Activated T-helper 17 cell treated with anti-CD3 and anti-CD28 coated beads, Interleukin-2, amount 50 U/mL, for 72 hours (primary cell): ENCODE data around the gene ELAC2. TPM values are rescaled to one million over a fixed set of nuclear protein-coding genes. Genes with fewer than 3 reads are reported as not detected.

Experiments
- ATAC-seq: fragments of 150-1000 bp; cut with Tn5 transposase; replicated peaks from 2 replicates; pipeline ENCODE4 v1.10.0; 2021; ENCODE audit warnings: mild to moderate bottlenecking, moderate library complexity
- H3K27ac Mint-ChIP-seq: one replicate; pipeline ENCODE4 v1.8.0; 2022; ENCODE audit warnings: mixed read lengths
- H3K27me3 Mint-ChIP-seq: one replicate; pipeline ENCODE4 v1.8.0; 2022; ENCODE audit warnings: mixed read lengths
- H3K36me3 Mint-ChIP-seq: one replicate; pipeline ENCODE4 v1.8.0; 2022; ENCODE audit warnings: low read depth, mild to moderate bottlenecking, mixed read lengths
- H3K4me1 Mint-ChIP-seq: one replicate; pipeline ENCODE4 v1.8.0; 2022; ENCODE audit warnings: mixed read lengths
- H3K4me3 Mint-ChIP-seq: one replicate; pipeline ENCODE4 v1.8.0; 2022; ENCODE audit warnings: mild to moderate bottlenecking, mixed read lengths
- H3K9me3 Mint-ChIP-seq: one replicate; pipeline ENCODE4 v1.8.0; 2022; ENCODE audit warnings: mixed read lengths
- total RNA-seq, 2 donors: library from RNA; stranded (reverse); gene quantifications; one replicate each; pipeline ENCODE4 v1.2.3, GENCODE V29; 2022

Gene ELAC2
- total RNA-seq, 2 donors from 2014 or later = 49.3 to 90.8 TPM

DNA sequence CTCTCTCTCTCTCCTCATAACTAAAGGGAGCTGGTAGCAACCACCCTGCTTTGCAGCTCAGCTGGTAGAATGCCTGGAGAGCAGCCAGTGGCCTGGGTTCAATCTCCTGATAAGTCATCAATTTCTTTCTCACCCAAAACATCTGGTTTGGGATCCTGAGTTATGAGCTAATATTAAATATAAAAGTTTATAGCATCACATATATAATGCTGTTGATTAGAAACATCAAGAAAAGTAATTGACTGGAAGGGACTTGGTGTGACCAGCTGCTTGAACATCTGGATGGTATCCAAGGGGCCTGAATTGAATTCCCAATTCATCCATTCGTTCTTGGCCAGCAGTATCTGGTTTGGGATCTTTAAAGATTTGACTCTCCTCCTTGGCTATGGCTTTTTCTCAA is 12.2 kb upstream of the ELAC2 start:
- ATAC-seq = no peak
- Mint-ChIP-seq H3K27me3 (peaks cover 10% of the 10 kb centered on the region), H3K4me3 (no peak overlapping the region), H3K36me3 (no peaks in the 10 kb centered on the region), H3K9me3 (no peaks in the 10 kb centered on the region), H3K4me1 (peaks cover 5% of the 10 kb centered on the region), H3K27ac (no peak overlapping the region)

DNA sequence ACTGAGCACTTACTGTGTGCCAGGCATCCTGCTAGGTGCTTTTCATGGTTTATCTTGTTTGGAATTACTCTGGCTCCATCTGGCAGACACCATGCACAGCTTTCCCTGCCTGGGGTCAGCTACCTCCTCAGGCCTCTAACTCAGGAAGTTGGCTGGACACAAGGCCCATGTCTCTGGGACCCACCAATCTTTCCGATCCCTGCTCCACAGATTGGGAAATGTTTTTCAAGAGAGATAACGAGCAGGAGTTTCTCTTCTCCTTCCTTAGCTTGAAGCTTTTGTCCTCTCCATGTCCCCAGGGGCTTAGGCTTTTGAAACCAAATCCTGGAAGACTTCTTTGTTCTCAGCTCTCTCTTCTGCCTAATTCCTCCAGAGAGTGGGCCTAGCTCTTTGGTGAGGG is 11.5 kb upstream of the ELAC2 start:
- Mint-ChIP-seq H3K36me3 (no peaks in the 10 kb centered on the region), H3K27ac (no peak overlapping the region), H3K27me3 (peaks cover 10% of the 10 kb centered on the region), H3K4me3 (no peak overlapping the region), H3K4me1 (peaks cover 5% of the 10 kb centered on the region), H3K9me3 (no peaks in the 10 kb centered on the region)
- ATAC-seq = no peak

DNA sequence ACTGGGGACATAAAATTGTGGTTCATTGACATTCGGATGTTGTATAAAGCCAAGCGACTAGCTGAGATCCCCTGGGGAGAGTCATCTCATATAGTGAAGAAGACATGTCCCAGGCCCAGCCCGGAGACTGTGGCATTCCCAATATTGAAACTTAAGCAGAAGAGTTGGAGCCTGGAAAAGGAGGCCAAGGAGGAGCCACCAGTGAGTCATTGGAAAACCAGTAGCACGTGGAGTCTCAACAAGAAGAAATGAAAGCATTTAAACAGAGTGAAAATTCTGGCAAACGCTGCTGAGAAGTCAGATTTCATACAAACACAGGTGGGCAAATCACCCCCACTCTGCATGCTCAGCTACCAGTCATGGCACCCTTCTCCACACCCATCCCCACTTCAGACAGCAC is 9.4 kb upstream of the ELAC2 start:
- no peak for ATAC-seq
- Mint-ChIP-seq H3K36me3 (no peaks in the 10 kb centered on the region), H3K27ac (no peak overlapping the region), H3K4me3 (no peak overlapping the region), H3K27me3 (peaks cover 10% of the 10 kb centered on the region), H3K9me3 (no peaks in the 10 kb centered on the region), H3K4me1 (peaks cover 5% of the 10 kb centered on the region)

DNA sequence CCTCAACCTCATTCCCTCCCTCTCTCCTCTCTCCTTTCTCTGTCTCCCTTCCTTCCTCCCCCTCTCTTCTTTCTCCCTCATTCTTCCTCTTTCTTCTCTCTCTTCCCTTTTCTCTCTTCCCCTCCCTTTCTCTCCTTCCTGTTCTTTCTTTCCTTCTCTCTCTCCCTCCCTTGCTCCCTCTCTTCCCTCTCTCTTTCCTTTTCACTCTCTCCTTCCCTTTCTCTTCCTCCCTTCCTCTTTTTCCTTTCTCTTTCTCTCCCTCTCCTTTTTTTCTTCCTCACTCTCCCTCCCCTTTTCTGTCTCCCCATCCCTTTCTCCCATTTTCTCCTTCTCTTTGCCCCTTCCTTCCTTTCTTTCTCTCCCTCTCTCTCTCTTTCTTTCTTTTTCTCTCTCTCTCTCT is 7.9 kb upstream of the ELAC2 start:
- no peak overlapping the region for H3K27ac Mint-ChIP-seq

DNA sequence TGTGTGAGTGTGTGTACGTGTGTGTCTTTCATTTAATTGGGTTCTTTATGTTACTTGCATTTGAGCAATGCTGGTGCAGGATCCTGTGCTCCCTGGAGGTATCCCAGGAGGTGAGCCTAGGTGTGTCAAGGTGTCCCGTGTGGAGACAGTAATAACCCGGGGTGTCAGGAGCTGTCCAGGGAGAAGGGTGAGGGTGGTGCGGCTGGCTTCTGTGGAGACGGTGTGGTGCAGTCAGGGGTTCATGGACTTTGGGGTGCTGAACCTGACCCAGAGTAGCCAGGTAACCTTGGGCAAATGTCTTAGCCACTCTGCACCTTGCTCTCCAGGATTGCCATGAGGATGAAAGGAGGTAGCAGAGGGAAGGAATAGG is 7.4 kb upstream of the ELAC2 start:
- Mint-ChIP-seq H3K4me1 (peaks cover 1% of the 10 kb centered on the region), H3K4me3 (no peak overlapping the region), H3K27me3 (peaks cover 10% of the 10 kb centered on the region), H3K9me3 (no peaks in the 10 kb centered on the region), H3K36me3 (no peaks in the 10 kb centered on the region), H3K27ac (no peak overlapping the region)
- ATAC-seq = no peak

More for the DNA sequence above, 7.9 kb upstream of the ELAC2 start:
- H3K27me3 Mint-ChIP-seq = peaks cover 10% of the 10 kb centered on the region
- no peak for ATAC-seq
- no peak overlapping the region for H3K4me3 Mint-ChIP-seq
- peaks cover 5% of the 10 kb centered on the region for H3K4me1 Mint-ChIP-seq
- H3K9me3 Mint-ChIP-seq = no peaks in the 10 kb centered on the region
- no peaks in the 10 kb centered on the region for H3K36me3 Mint-ChIP-seq

DNA sequence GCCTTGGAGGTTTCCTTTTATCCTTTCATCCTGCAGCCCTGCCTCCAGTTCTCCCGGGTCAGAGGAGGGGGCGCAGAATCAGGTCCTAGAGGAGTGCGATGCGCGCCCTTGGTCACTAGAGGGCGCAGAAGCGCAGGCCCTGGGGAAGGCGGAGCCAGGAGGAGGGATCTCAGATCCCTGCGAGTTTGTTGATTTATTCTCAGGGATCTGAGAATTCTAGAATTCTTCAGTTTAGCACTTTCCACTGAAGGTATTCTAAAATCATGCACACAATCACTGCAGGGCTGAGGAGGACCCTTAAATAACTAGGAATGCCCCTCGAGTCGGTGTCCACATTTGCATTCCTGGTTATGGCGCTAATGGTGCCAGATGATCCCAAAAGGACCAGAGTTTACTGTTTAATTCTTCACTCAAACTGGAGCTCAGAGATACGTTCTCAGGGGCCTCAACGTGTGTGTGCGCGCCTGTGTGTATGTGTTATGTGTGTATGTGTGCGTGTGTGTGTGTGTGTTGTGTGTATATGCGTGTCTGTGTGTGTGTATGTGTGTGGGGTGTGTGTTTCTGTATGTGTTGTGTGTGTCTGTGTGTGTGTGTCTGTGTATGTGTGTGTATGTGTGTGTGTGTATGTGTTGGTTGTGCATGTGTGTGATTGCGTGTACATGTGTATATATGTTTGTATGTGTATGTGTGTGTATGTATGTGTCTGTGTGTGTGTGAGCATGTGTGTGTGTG is 6.9 kb upstream of the ELAC2 start:
- ATAC-seq = peak; percentile 88
- no peaks in the 10 kb centered on the region for H3K9me3 Mint-ChIP-seq
- no peaks in the 10 kb centered on the region for H3K36me3 Mint-ChIP-seq
- no peak overlapping the region for H3K27ac Mint-ChIP-seq
- H3K4me3 Mint-ChIP-seq = peak overlapping the region; percentile 20
- no peaks in the 10 kb centered on the region for H3K4me1 Mint-ChIP-seq
- peaks cover 10% of the 10 kb centered on the region for H3K27me3 Mint-ChIP-seq

DNA sequence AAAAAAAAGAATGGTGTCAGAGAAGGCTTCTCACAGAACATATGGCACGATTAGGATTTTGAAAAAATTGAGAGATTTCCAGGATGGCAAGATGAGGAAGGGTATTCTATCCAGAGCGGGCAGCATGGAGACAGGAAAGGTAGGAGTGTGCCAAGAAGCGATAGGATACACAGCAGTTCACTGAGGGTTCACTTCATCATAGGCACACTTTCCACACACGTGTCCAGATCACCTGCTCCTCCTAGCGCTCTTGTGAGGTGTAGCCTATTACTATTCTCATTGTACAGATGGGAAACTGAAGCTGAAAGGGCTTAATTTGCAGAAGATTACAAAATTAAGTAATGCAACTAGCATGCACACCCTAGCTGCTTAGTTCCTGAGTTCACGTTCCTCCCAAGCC is 6.2 kb upstream of the ELAC2 start:
- Mint-ChIP-seq H3K4me1 (no peaks in the 10 kb centered on the region), H3K4me3 (peak overlapping the region; percentile 20), H3K27me3 (peaks cover 10% of the 10 kb centered on the region), H3K36me3 (no peaks in the 10 kb centered on the region), H3K27ac (no peak overlapping the region), H3K9me3 (no peaks in the 10 kb centered on the region)
- peak; percentile 18 for ATAC-seq

DNA sequence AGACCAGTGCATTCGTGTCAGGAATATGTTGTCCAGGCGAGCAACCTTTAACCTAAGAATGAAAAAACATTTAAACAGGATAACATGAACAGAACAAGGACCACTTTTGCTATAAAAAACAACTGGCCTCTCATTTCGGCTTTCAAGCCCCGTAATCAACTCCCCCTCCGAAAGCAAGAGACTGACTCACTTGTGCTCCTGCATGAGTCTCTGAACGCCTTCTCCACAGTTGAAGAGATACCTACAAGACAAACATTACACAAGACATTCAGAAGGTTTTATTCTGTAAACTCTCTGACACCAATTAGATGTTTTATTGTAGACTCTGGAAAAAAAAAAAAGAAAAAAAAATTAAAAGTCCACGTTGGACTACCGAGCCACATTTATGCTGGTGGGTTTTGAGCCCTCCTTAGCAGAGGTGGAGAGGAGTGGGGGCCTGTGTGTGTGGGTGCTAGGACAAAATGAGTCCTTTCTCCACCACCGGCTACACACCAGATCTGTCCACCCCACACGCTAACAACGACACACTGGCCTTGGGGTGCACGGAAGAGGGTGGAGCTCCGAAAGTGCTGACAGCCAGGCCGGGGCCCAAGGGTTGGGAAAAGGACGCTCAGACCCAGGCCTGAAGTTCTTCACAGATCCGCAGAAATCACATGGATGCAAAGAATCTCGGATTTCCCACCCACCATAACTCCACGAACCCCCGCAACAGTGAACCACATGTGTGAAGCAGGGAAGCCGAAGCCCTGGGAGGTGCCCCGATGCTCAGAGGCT is 759 bp downstream of the ELAC2 start:
- Mint-ChIP-seq H3K36me3 (peaks cover 50% of the 10 kb centered on the region), H3K4me1 (peaks cover 15% of the 10 kb centered on the region), H3K27ac (peak overlapping the region; percentile 98), H3K4me3 (peak overlapping the region; percentile 97), H3K9me3 (no peaks in the 10 kb centered on the region), H3K27me3 (no peaks in the 10 kb centered on the region)
- peak; percentile 13 for ATAC-seq

DNA sequence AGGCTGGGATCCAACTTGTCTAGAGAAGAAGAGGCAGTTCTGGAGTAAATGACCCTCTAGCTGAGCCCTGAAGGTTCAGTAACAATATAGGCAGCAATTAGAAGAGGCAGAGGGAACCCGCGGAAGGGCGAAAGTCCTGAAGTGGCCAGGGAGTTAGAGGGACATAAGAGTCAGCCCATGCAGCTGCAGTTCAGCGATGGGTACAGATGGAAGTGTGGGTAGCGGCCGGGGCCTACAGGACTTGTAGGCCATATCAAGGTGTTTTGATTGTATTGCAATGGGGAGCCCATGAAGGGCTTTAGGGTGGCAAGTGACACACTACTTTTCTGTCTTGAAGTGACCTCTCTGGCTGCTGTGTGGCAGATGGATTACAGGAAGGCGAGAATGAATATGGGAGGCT is 3.0 kb downstream of the ELAC2 start:
- peak overlapping the region; percentile 25 for H3K4me3 Mint-ChIP-seq

DNA sequence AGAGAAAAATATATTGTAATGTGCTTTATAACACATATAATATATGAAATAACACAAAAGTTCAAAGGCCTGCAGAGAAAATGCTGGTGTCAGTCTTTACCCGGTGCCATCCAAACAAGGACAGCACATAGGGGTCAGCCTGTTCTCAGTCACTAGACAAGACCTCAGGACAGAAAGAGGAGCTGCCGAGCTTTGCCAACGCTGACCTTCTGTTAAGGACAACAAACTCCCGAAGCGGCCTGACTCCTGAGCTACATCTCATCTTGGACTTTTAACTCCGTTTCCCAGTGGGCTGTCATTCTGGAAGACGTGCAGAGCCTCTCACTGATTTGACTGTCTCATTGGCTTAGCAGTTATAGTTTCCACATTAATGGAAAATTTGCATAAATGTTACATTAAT is 6.9 kb downstream of the ELAC2 start:
- Mint-ChIP-seq H3K36me3 (peaks cover 95% of the 10 kb centered on the region), H3K27me3 (no peaks in the 10 kb centered on the region), H3K4me1 (peaks cover 15% of the 10 kb centered on the region), H3K9me3 (no peaks in the 10 kb centered on the region), H3K4me3 (no peak overlapping the region), H3K27ac (peak overlapping the region; percentile 33)
- ATAC-seq = no peak

More for the DNA sequence above, 3.0 kb downstream of the ELAC2 start:
- Mint-ChIP-seq H3K9me3 (no peaks in the 10 kb centered on the region), H3K27ac (peak overlapping the region; percentile 54), H3K36me3 (peaks cover 72% of the 10 kb centered on the region), H3K4me1 (peaks cover 15% of the 10 kb centered on the region), H3K27me3 (no peaks in the 10 kb centered on the region)
- no peak for ATAC-seq

DNA sequence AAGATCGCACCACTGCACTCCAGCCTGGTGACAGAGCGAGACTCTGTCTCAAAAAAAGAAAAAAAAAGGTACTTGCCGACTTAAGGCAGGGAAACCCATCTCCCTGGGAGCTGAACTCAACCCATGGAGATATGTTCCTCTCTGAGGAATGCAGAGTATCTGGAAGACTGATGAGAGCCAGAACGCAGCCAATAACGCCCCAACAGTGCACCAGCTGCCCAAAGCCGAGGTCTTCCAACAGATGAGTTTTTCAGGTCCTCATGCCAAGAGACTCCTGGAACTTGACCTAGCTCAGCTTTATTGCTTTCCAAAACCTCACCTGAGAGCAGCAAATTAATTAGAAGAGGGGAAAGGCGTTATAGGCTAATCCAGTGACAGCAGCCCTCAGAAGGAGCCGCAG is 9.4 kb downstream of the ELAC2 start:
- no peaks in the 10 kb centered on the region for H3K27me3 Mint-ChIP-seq

DNA sequence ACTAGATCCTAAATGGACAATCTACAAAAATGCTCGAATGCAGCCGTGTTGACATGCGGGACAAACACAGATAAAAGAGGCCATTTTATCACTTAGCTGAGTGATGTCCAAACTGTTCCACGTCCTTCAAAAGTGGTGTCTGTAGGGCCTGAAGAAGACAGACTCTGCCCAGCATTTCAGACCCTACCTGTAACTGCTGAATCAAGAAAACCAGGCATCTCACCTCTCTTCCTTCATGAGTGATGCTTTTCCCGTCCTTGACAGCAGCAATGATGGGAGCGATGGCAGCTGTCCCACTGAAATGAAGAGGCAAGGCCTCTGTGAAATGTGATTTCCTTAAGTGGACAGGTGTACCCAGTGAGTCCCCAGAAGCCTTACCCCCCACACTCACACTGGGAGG is 12.3 kb downstream of the ELAC2 start:
- ATAC-seq = no peak
- Mint-ChIP-seq H3K27ac (no peak overlapping the region), H3K27me3 (no peaks in the 10 kb centered on the region), H3K4me3 (no peak overlapping the region), H3K4me1 (no peaks in the 10 kb centered on the region), H3K36me3 (peaks cover 47% of the 10 kb centered on the region), H3K9me3 (no peaks in the 10 kb centered on the region)

More for the DNA sequence above, 9.4 kb downstream of the ELAC2 start:
- Mint-ChIP-seq H3K4me3 (no peak overlapping the region), H3K4me1 (no peaks in the 10 kb centered on the region), H3K36me3 (peaks cover 70% of the 10 kb centered on the region), H3K9me3 (no peaks in the 10 kb centered on the region), H3K27ac (no peak overlapping the region)
- no peak for ATAC-seq

DNA sequence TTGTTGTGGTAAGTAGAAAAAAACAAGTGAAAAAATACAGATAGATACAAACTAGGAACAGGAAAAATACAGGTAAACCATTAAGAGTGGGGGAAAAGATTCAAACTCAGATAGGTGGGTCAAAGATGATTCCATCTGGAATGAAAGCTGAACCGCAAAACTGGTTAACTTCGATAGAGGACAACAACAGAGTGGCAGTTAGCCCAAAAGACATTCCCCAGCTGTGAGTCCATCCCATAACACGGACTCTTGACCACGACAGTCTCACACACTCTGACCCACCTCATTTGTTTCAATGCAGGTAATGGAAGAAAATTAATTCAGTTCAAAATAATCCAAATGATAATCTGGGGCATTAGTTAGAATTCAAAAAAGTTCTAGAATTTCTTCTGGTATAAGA is 13.5 kb downstream of the ELAC2 start:
- ATAC-seq = no peak
- Mint-ChIP-seq H3K27ac (peak overlapping the region; percentile 11), H3K4me3 (no peak overlapping the region), H3K9me3 (no peaks in the 10 kb centered on the region), H3K27me3 (no peaks in the 10 kb centered on the region), H3K4me1 (no peaks in the 10 kb centered on the region), H3K36me3 (peaks cover 47% of the 10 kb centered on the region)

DNA sequence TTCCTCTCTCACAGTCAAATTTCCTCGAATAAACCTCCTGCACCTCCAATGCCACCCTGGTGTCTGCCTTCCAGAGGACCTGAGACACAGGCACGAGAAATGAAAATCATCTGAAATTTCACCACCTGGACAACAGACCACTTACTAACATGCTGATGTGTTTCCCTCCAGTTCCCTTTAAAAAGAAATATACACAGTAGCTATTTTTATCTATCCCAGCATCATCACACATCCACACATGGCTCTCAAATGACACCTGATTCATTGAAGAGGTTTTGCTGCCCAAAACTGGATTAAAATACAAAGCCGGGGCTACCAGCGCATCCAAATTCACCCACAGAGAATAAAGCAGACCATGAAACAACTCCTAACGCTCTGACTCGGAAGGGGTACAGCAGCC is 13.9 kb downstream of the ELAC2 start:
- Mint-ChIP-seq H3K36me3 (peaks cover 48% of the 10 kb centered on the region), H3K27ac (peak overlapping the region; percentile 11), H3K27me3 (no peaks in the 10 kb centered on the region), H3K4me3 (no peak overlapping the region), H3K4me1 (no peaks in the 10 kb centered on the region), H3K9me3 (no peaks in the 10 kb centered on the region)
- ATAC-seq = no peak

DNA sequence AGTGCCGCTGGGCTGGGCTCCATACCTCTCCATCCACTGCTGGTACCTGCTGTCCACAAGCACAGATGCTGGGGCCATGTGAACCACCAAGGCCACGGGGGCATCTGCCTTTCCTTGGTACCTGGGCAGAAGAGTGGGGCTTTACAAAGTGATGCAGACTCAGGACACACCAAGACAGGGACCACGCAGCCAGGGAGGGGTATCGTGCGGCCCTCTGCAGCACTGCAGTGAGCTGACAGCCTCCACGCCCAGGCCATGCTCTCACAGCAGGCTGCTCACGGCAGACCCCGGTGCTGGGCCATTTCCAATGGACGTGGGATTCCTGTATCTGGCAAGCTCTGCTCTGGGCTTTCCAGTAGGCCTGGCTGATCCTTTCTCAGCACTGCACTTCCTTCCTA is 14.4 kb downstream of the ELAC2 start:
- peaks cover 48% of the 10 kb centered on the region for H3K36me3 Mint-ChIP-seq
- no peaks in the 10 kb centered on the region for H3K9me3 Mint-ChIP-seq
- no peak overlapping the region for H3K4me3 Mint-ChIP-seq
- no peaks in the 10 kb centered on the region for H3K27me3 Mint-ChIP-seq
- H3K4me1 Mint-ChIP-seq = no peaks in the 10 kb centered on the region
- no peak overlapping the region for H3K27ac Mint-ChIP-seq
- peak; percentile 19 for ATAC-seq
